H1 (cell line): Measurements from ENCODE around the gene ANKRD12. TPM values are rescaled to one million over a fixed set of nuclear protein-coding genes. Genes with fewer than 3 reads are reported as not detected.

ENCODE experiments used
- CTCF ChIA-PET: fragments of 300-600 bp; sonication (Branson Sonifier 250); formaldehyde crosslinking; loops from one replicate; lab custom pipeline; 2021; ENCODE audit not compliant: partially characterized antibody; lab: Charles Lee
- POLR2A ChIA-PET: fragments of 300-600 bp; sonication (Branson Sonifier 250); formaldehyde crosslinking; loops from one replicate; lab custom pipeline; 2021; ENCODE audit warnings: inconsistent platforms; ENCODE audit not compliant: partially characterized antibody; lab: Charles Lee
- DNase-seq, 2 experiments: peaks; one replicate each; pipeline versions ENCODE4 v3.0.0 to v3.0.0-alpha.2; 2010 to 2022; ENCODE audit warnings: low spot score in 2 of 2, low read depth in 1 of 2, mixed read lengths in 1 of 2
- FAIRE-seq: peaks from 2 replicates; lab custom pipeline; 2011; peaks lifted over from hg19 to GRCh38; lab: Jason Lieb, UNC
- H2AFZ ChIP-seq: 2 replicates; pipeline ENCODE4 v1.8.1; 2012; ENCODE audit warnings: low read length, inconsistent platforms
- H2AK5ac ChIP-seq: 2 replicates; pipeline ENCODE4 v1.6.1; 2013; ENCODE audit warnings: low read depth, low read length
- H2BK120ac ChIP-seq: replicated peaks from 2 replicates; pipeline ENCODE3; 2013; ENCODE audit warnings: low read depth, low read length, inconsistent platforms
- H2BK12ac ChIP-seq: 2 replicates; pipeline ENCODE4 v1.6.1; 2013; ENCODE audit warnings: low read depth, low read length
- H2BK15ac ChIP-seq: 2 replicates; pipeline ENCODE4 v1.6.1; 2013; ENCODE audit warnings: low read length
- H2BK20ac ChIP-seq: 2 replicates; pipeline ENCODE4 v1.6.1; 2013; ENCODE audit warnings: low read length
- H2BK5ac ChIP-seq: 2 replicates; pipeline ENCODE4 v1.6.1; 2013; ENCODE audit warnings: low read depth, low read length
- H3K14ac ChIP-seq: 2 replicates; pipeline ENCODE4 v1.6.1; 2013; ENCODE audit warnings: inconsistent platforms; ENCODE audit not compliant: insufficient read length
- H3K18ac ChIP-seq: 2 replicates; pipeline ENCODE4 v1.6.1; 2013; ENCODE audit warnings: low read length; ENCODE audit errors: extremely low read depth
- H3K23ac ChIP-seq: 2 replicates; pipeline ENCODE4 v1.6.1; 2013; ENCODE audit warnings: inconsistent platforms; ENCODE audit not compliant: insufficient read length
- H3K23me2 ChIP-seq: 2 replicates; pipeline ENCODE4 v1.6.1; 2013; ENCODE audit warnings: low read depth, low read length
- H3K27ac ChIP-seq: 2 replicates; pipeline ENCODE4 v1.6.1; 2011; ENCODE audit warnings: low read depth, low read length, inconsistent platforms
- H3K27me3 ChIP-seq, 4 experiments: replicated peaks in 1 of 4; 1 replicate in 1 of 4; 2 replicates in 3 of 4; pipeline versions ENCODE4 v1.6.1 to v1.8.1; 2011 to 2013; ENCODE audit warnings: low read length in 3 of 4, mild to moderate bottlenecking in 3 of 4, inconsistent platforms in 2 of 4, mixed read lengths in 2 of 4, moderate library complexity in 1 of 4; ENCODE audit not compliant: control insufficient read depth in 3 of 4, insufficient read depth in 3 of 4; ENCODE audit errors: extremely low read depth in 1 of 4
- H3K36me3 ChIP-seq, 4 experiments: 2 replicates each; pipeline versions ENCODE4 v1.6.1 to v1.8.1; 2011 to 2013; ENCODE audit warnings: mild to moderate bottlenecking in 4 of 4, low read length in 3 of 4, moderate library complexity in 2 of 4, control low read depth in 1 of 4, inconsistent platforms in 1 of 4; ENCODE audit not compliant: insufficient read depth in 4 of 4, control insufficient read depth in 2 of 4
- H3K4ac ChIP-seq: replicated peaks from 2 replicates; pipeline ENCODE3; 2013; ENCODE audit warnings: low read length, low read depth, mixed read lengths, inconsistent platforms; ENCODE audit not compliant: insufficient read length
- H3K4me1 ChIP-seq, 4 experiments: replicated peaks in 1 of 4; 1 replicate in 1 of 4; 2 replicates in 3 of 4; pipeline versions ENCODE4 v1.6.1 to v1.8.1; 2011 to 2013; ENCODE audit warnings: low read length in 3 of 4, inconsistent platforms in 2 of 4, mixed read lengths in 1 of 4; ENCODE audit not compliant: insufficient read depth in 4 of 4, control insufficient read depth in 3 of 4
- H3K4me2 ChIP-seq, 2 experiments: 2 replicates each; pipeline versions ENCODE4 v1.6.1 to v1.8.1; 2011 to 2013; ENCODE audit warnings: low read depth in 2 of 2, low read length in 2 of 2, control low read depth in 1 of 2, inconsistent platforms in 1 of 2, mild to moderate bottlenecking in 1 of 2; ENCODE audit not compliant: insufficient read depth in 1 of 2
- H3K4me3 ChIP-seq, 4 experiments: fragments of 200-600, 300-600 bp in 1 of 4; sonication (generic), shearing (Covaris generic), sonication (Bioruptor Twin) in 1 of 4; 2 replicates each; pipeline versions ENCODE4 v1.5.1 to v1.8.1; 2011 to 2016; ENCODE audit warnings: low read length in 4 of 4, low read depth in 3 of 4, control low read depth in 2 of 4, inconsistent platforms in 2 of 4, mild to moderate bottlenecking in 2 of 4, mixed read lengths in 1 of 4, moderate library complexity in 1 of 4; ENCODE audit not compliant: insufficient read depth in 2 of 4; ENCODE audit errors: extremely low read depth in 1 of 4
- H3K56ac ChIP-seq: replicated peaks from 2 replicates; pipeline ENCODE3; 2013; ENCODE audit warnings: low read depth, mild to moderate bottlenecking, mixed read lengths, low read length, inconsistent platforms; ENCODE audit not compliant: insufficient read length
- H3K79me1 ChIP-seq: 2 replicates; pipeline ENCODE4 v1.6.1; 2013; ENCODE audit warnings: low read depth, low read length, control low read depth
- H3K79me2 ChIP-seq, 2 experiments: 2 replicates each; pipeline versions ENCODE4 v1.6.1 to v1.8.1; 2012 to 2013; ENCODE audit warnings: low read length in 2 of 2, mild to moderate bottlenecking in 2 of 2, inconsistent platforms in 1 of 2; ENCODE audit not compliant: insufficient read depth in 2 of 2, control insufficient read depth in 1 of 2
- H3K9ac ChIP-seq, 4 experiments: replicated peaks in 1 of 4; 1 replicate in 1 of 4; 2 replicates in 3 of 4; pipeline versions ENCODE4 v1.6.1 to v1.8.1; 2011 to 2013; ENCODE audit warnings: low read depth in 3 of 4, low read length in 3 of 4, control low read depth in 2 of 4, mild to moderate bottlenecking in 2 of 4, moderate library complexity in 2 of 4, inconsistent platforms in 1 of 4; ENCODE audit errors: extremely low read depth in 1 of 4
- H3K9me3 ChIP-seq, 2 experiments: 2 replicates each; pipeline versions ENCODE4 v1.6.1 to v1.8.1; 2012 to 2013; ENCODE audit warnings: mild to moderate bottlenecking in 2 of 2, moderate library complexity in 2 of 2, control low read depth in 1 of 2, inconsistent platforms in 1 of 2, low read depth in 1 of 2, low read length in 1 of 2, mixed read lengths in 1 of 2; ENCODE audit not compliant: insufficient read depth in 2 of 2
- H4K20me1 ChIP-seq, 2 experiments: replicated peaks in 1 of 2; 2 replicates each; pipeline versions ENCODE3 to v1.8.1; 2011 to 2013; ENCODE audit warnings: inconsistent platforms in 2 of 2, low read length in 2 of 2, mild to moderate bottlenecking in 1 of 2; ENCODE audit not compliant: insufficient read depth in 2 of 2, control insufficient read depth in 1 of 2
- H4K5ac ChIP-seq: 2 replicates; pipeline ENCODE4 v1.6.1; 2013; ENCODE audit warnings: low read length, low read depth, mixed read lengths, inconsistent platforms; ENCODE audit not compliant: insufficient read length
- H4K8ac ChIP-seq: 2 replicates; pipeline ENCODE4 v1.8.0; 2013; ENCODE audit warnings: mild to moderate bottlenecking, moderate library complexity, low read length, inconsistent platforms; ENCODE audit not compliant: insufficient read depth; ENCODE audit errors: extremely low read depth
- H4K91ac ChIP-seq: replicated peaks from 2 replicates; pipeline ENCODE3; 2013; ENCODE audit warnings: low read length, mixed read lengths, inconsistent platforms; ENCODE audit not compliant: insufficient read length
- ATF3 ChIP-seq: IDR thresholded peaks from 2 replicates; pipeline ENCODE4 v1.6.1; 2011; ENCODE audit warnings: low read depth, mild to moderate bottlenecking, low read length; ENCODE audit not compliant: insufficient read depth
- BACH1 ChIP-seq: IDR thresholded peaks from 2 replicates; pipeline ENCODE4 v1.6.1; 2012; ENCODE audit warnings: low read length, improper control_type of control experiment
- EP300 ChIP-seq, 2 experiments: IDR thresholded peaks; 1 replicate in 1 of 2; 2 replicates in 1 of 2; pipeline ENCODE4 v1.6.1; 2011 to 2012; ENCODE audit warnings: low read depth in 2 of 2, low read length in 2 of 2, mild to moderate bottlenecking in 2 of 2, borderline replicate concordance in 1 of 2, inconsistent platforms in 1 of 2, moderate library complexity in 1 of 2
- FOSL1 ChIP-seq: IDR thresholded peaks from 2 replicates; pipeline ENCODE4 v1.6.1; 2011; ENCODE audit warnings: mild to moderate bottlenecking, low read depth, low read length, moderate library complexity; ENCODE audit not compliant: insufficient read depth
- GTF2F1 ChIP-seq: IDR thresholded peaks from 2 replicates; pipeline ENCODE4 v1.6.1; 2012; ENCODE audit warnings: low read depth, low read length, improper control_type of control experiment, borderline replicate concordance
- HDAC2 ChIP-seq, 2 experiments: fragments of 300-600 bp in 1 of 2; sonication (generic) in 1 of 2; IDR thresholded peaks; 2 replicates each; pipeline ENCODE4 v1.6.1; 2011 to 2012; ENCODE audit warnings: low read depth in 2 of 2, low read length in 2 of 2, mild to moderate bottlenecking in 2 of 2, moderate library complexity in 2 of 2, borderline replicate concordance in 1 of 2, inconsistent platforms in 1 of 2
- PHF8 ChIP-seq: fragments of 200-600 bp; sonication (generic); conservative IDR thresholded peaks from 2 replicates; pipeline ENCODE4 v1.7.1; 2012; ENCODE audit warnings: low read depth, mild to moderate bottlenecking, inconsistent platforms, low read length, moderate library complexity
- RFX5 ChIP-seq: IDR thresholded peaks from 2 replicates; pipeline ENCODE4 v1.6.1; 2011; ENCODE audit warnings: low read depth, low read length, improper control_type of control experiment, borderline replicate concordance
- SIRT6 ChIP-seq: IDR thresholded peaks from one replicate; pipeline ENCODE4 v1.7.1; 2012; ENCODE audit warnings: low read length, inconsistent platforms
- SIX5 ChIP-seq: IDR thresholded peaks from 2 replicates; pipeline ENCODE4 v1.6.1; 2011; ENCODE audit warnings: mild to moderate bottlenecking, low read depth, low read length
- SRF ChIP-seq: IDR thresholded peaks from 2 replicates; pipeline ENCODE4 v1.6.1; 2011; ENCODE audit warnings: mild to moderate bottlenecking, low read depth, low read length, moderate library complexity
- TBP ChIP-seq: IDR thresholded peaks from 2 replicates; pipeline ENCODE4 v1.6.1; 2011; ENCODE audit warnings: low read depth, low read length, improper control_type of control experiment
- TEAD4 ChIP-seq: IDR thresholded peaks from 2 replicates; pipeline ENCODE4 v1.6.1; 2012; ENCODE audit warnings: low read depth, low read length, inconsistent platforms, mixed read lengths
- ZNF274 ChIP-seq: IDR thresholded peaks from 2 replicates; pipeline ENCODE4 v1.7.0; 2012; ENCODE audit warnings: low read length, borderline replicate concordance; ENCODE audit errors: extremely low read depth
- WGBS, 2 experiments: shearing (Covaris generic) in 1 of 2; methylation state at CpG; one replicate each; pipeline versions ENCODE4 v1.1.6 to v1.1.7; 2013 to 2015; ENCODE audit warnings: low lambda C conversion rate in 2 of 2, mixed read lengths in 2 of 2, inconsistent platforms in 1 of 2, low coverage in 1 of 2, missing lambda C conversion rate in 1 of 2; ENCODE audit not compliant: insufficient replicate concordance in 2 of 2, insufficient coverage in 1 of 2, insufficient read length in 1 of 2; ENCODE audit errors: extremely low coverage in 1 of 2, missing lambda C conversion rate in 1 of 2; 5-methylcytosine and 5-hydroxymethylcytosine counted together
- polyA plus RNA-seq, 7 experiments: library from polyadenylated mRNA; depleted of rRNA in 3 of 7; stranded (reverse) in 5 of 7; unstranded in 2 of 7; fragments of >200 nt in 5 of 7; fragments of 200-250 nt in 2 of 7; gene quantifications; 1 replicate in 5 of 7; 2 replicates in 1 of 7; 4 replicates in 1 of 7; pipeline versions ENCODE4 v1.2.1 to v1.2.3, GENCODE V29; 2011 to 2013; ENCODE audit warnings: missing spikeins in 2 of 7, mixed read lengths in 2 of 7
- total RNA-seq: library from RNA; stranded (reverse); fragmentation: NEBNext Ultra II Directional; extraction: Animal tissue kit (Norgen Biotek cat#: 25700); gene quantifications from 2 replicates; pipeline ENCODE4 v1.2.1, GENCODE V29; 2021

The ANKRD12 gene
- total and polyA plus RNA-seq, 2 of the 8 experiments (the other 6 are each of a cell fraction or from before 2014, with no cell fraction given) = 2.6 to 37.9 TPM

- FAIRE-seq (no peak), DNase-seq (no peak)
- Histone ChIP-seq H3K4me3 (no peak overlapping the region), H4K20me1 (no peaks in the 10 kb centered on the region), H3K4ac (no peak overlapping the region), H3K36me3 (peaks cover 0 to 8% (median 0%) of the 10 kb centered on the region in 4 experiments; a peak in 2 of 8 replicates), H2BK20ac (no peak overlapping the region), H2BK12ac (no peak overlapping the region), H3K23ac (no peak overlapping the region), H2BK120ac (no peak overlapping the region), H3K79me2 (no peaks in the 10 kb centered on the region), H2BK15ac (no peak overlapping the region), H2AK5ac (no peak overlapping the region), H3K18ac (no peak overlapping the region), H3K9me3 (peaks cover 29 to 34% of the 10 kb centered on the region in 2 experiments), H4K5ac (no peak overlapping the region), H3K79me1 (no peaks in the 10 kb centered on the region), H3K23me2 (no peaks in the 10 kb centered on the region; the same call in 1 of the 2 replicates), H3K14ac (no peak overlapping the region), H2BK5ac (no peak overlapping the region), H4K91ac (no peak overlapping the region), H3K9ac (no peak overlapping the region), H2AFZ (no peak overlapping the region), H3K56ac (no peak overlapping the region), H3K4me1 (no peaks in the 10 kb centered on the region), H3K27ac (no peak overlapping the region), H3K4me2 (no peak overlapping the region), H4K8ac (no peak overlapping the region), H3K27me3 (no peaks in the 10 kb centered on the region)
- ChIA-PET POLR2A (no interaction called here), CTCF (interaction anchor here (0.6 kb wide), 1 partner anchor 11 kb away, joined by 3 read pairs; no protein-coding TSS in a partner anchor)
- 95% methylated on average over 1 of the region's 1 CpG; no CpG with 5 or more reads in 1 of the 2 experiments for WGBS, 2 experiments
- TF ChIP-seq BACH1 = no peak
- no peak for TF ChIP-seq HDAC2 (IDR thresholded peaks at IDR 0.05; ENCODE audit: borderline replicate concordance in 1 of 2, low read depth in 2 of 2, low read length in 2 of 2)
- no peak for TF ChIP-seq FOSL1
- no peak for TF ChIP-seq RFX5
- no peak for TF ChIP-seq SRF
- no peak for TF ChIP-seq GTF2F1
- TF ChIP-seq TBP = no peak
- TF ChIP-seq PHF8 = no peak
- no peak for TF ChIP-seq TEAD4
- TF ChIP-seq ATF3 = no peak
- TF ChIP-seq EP300 (IDR thresholded peaks at IDR 0.05; ENCODE audit: borderline replicate concordance in 1 of 2, low read depth in 2 of 2, low read length in 2 of 2) = no peak
- TF ChIP-seq ZNF274 = no peak
- no peak for TF ChIP-seq SIX5
- no peak for TF ChIP-seq SIRT6
Observed at GRCh38 chr18:9293948-9294347, 157.4 kb downstream of the ANKRD12 start.
